Fibroblast of pulmonary artery (primary cell): ENCODE data around the gene PTPMT1.
"Not testable (repeated sequence)": the region's sequence is repeated elsewhere in the genome, so short reads cannot be mapped to it uniquely, and the experiment has no call there.

Experiments
- DNase-seq: peaks from one replicate; pipeline ENCODE4 v3.0.0-alpha.2; 2010; ENCODE audit warnings: low read depth
- H3K4me3 ChIP-seq: replicated peaks from 2 replicates; pipeline ENCODE4 v1.5.1; 2011; ENCODE audit warnings: low read depth, mild to moderate bottlenecking, control low read depth, low read length, moderate library complexity
- CTCF ChIP-seq: IDR thresholded peaks from 2 replicates; pipeline ENCODE4 v1.5.1; 2011; ENCODE audit warnings: mild to moderate bottlenecking, control low read depth, low read length, inconsistent platforms; ENCODE audit errors: missing control alignments

Gene PTPMT1

GRCh38 chr11:47565340-47566148 is at the start of gene PTPMT1:
TSS of gene PTPMT1 (plus strand) at chr11:47565599. CDS start at chr11:47565623, 24 bp downstream.
- TF ChIP-seq CTCF, result no peak
- peak; percentile 69 for DNase-seq
- H3K4me3 ChIP-seq, result peak within 1 kb of the TSS; percentile 83

- TF ChIP-seq CTCF, result no peak
- no peak overlapping the region for H3K4me3 ChIP-seq
- DNase-seq, result no peak
Observed at GRCh38 chr11:47516155-47516554, 49.2 kb upstream of the PTPMT1 start.

GRCh38 chr11:47516984-47517853 is 48.2 kb upstream of the PTPMT1 start:
- no peak for DNase-seq

GRCh38 chr11:47518212-47518964 is 47.0 kb upstream of the PTPMT1 start:
- no peak for DNase-seq
- H3K4me3 ChIP-seq, result no peak overlapping the region
- no peak for TF ChIP-seq CTCF

More at GRCh38 chr11:47516984-47517853, 48.2 kb upstream of the PTPMT1 start:
- H3K4me3 ChIP-seq, result no peak overlapping the region
- TF ChIP-seq CTCF, result no peak

- no peak for TF ChIP-seq CTCF
- peak; percentile 82 for DNase-seq
- H3K4me3 ChIP-seq, result peak overlapping the region; percentile 2
Observed at GRCh38 chr11:47523490-47524225, 41.7 kb upstream of the PTPMT1 start.

GRCh38 chr11:47524291-47524874 is 41.0 kb upstream of the PTPMT1 start:
- no peak overlapping the region for H3K4me3 ChIP-seq
- no peak for DNase-seq
- no peak for TF ChIP-seq CTCF

- H3K4me3 ChIP-seq, DNase-seq: not testable (repeated sequence)
Observed at GRCh38 chr11:47526032-47526431, 39.4 kb upstream of the PTPMT1 start.
